CD14-positive monocyte (primary cell): ENCODE measurements around the gene KCTD21. TPM values are rescaled to one million over a fixed set of nuclear protein-coding genes. Genes with fewer than 3 reads are reported as not detected.
"Not testable (repeated sequence)": the region's sequence is repeated elsewhere in the genome, so short reads cannot be mapped to it uniquely, and the experiment has no call there.

Source experiments
- DNase-seq, 3 donors: peaks; one replicate each; pipeline ENCODE4 v3.0.0-alpha.2; 2011 to 2022
- H2AFZ ChIP-seq: 2 replicates; pipeline ENCODE4 v1.6.0; 2012; ENCODE audit warnings: mild to moderate bottlenecking, low read depth, low read length, inconsistent platforms; ENCODE audit not compliant: insufficient read depth, poor library complexity, severe bottlenecking
- H3K27ac ChIP-seq, 2 donors: 1 replicate in 1 of 2; 2 replicates in 1 of 2; pipeline ENCODE4 v1.5.1; 2012 to 2013; ENCODE audit warnings: low read length in 2 of 2, control low read depth in 1 of 2, inconsistent platforms in 1 of 2, low read depth in 1 of 2, mild to moderate bottlenecking in 1 of 2
- H3K27me3 ChIP-seq, 2 donors: one replicate each; pipeline versions ENCODE4 v1.6.0 to v1.6.1; 2011 to 2013; ENCODE audit warnings: low read length in 2 of 2; ENCODE audit not compliant: control insufficient read depth in 2 of 2, insufficient read depth in 2 of 2
- H3K36me3 ChIP-seq, 2 donors: replicated peaks in 1 of 2; 1 replicate in 1 of 2; 2 replicates in 1 of 2; pipeline versions ENCODE4 v1.5.1 to v1.6.1; 2012 to 2013; ENCODE audit warnings: low read length in 2 of 2, control low read depth in 1 of 2, inconsistent platforms in 1 of 2, mild to moderate bottlenecking in 1 of 2; ENCODE audit not compliant: insufficient read depth in 2 of 2, control insufficient read depth in 1 of 2
- H3K4me1 ChIP-seq, 2 donors: 1 replicate in 1 of 2; 2 replicates in 1 of 2; pipeline versions ENCODE4 v1.5.1 to v1.6.1; 2012 to 2013; ENCODE audit warnings: low read length in 2 of 2, control low read depth in 1 of 2, inconsistent platforms in 1 of 2, mild to moderate bottlenecking in 1 of 2, moderate library complexity in 1 of 2; ENCODE audit not compliant: insufficient read depth in 2 of 2, control insufficient read depth in 1 of 2
- H3K4me2 ChIP-seq: replicated peaks from 2 replicates; pipeline ENCODE3; 2012; ENCODE audit warnings: low read length, moderate library complexity, mild to moderate bottlenecking; ENCODE audit not compliant: poor library complexity, severe bottlenecking; ENCODE audit errors: extremely low read depth
- H3K4me3 ChIP-seq, 3 experiments: fragments of 200-600 bp in 1 of 3; sonication (generic) in 1 of 3; replicated peaks in 1 of 3; 1 replicate in 2 of 3; 2 replicates in 1 of 3; pipeline ENCODE4 v1.5.1; 2011 to 2013; ENCODE audit warnings: low read length in 3 of 3, mild to moderate bottlenecking in 3 of 3, control low read depth in 2 of 3, low read depth in 2 of 3, inconsistent platforms in 1 of 3, moderate library complexity in 1 of 3
- H3K79me2 ChIP-seq: 2 replicates; pipeline ENCODE4 v1.6.0; 2012; ENCODE audit warnings: mild to moderate bottlenecking, control low read depth, inconsistent platforms, low read length, moderate library complexity; ENCODE audit not compliant: insufficient read depth
- H3K9ac ChIP-seq: 2 replicates; pipeline ENCODE4 v1.6.0; 2017; ENCODE audit warnings: low read length, mild to moderate bottlenecking; ENCODE audit not compliant: insufficient read depth, poor library complexity, severe bottlenecking
- H3K9me3 ChIP-seq, 2 donors: replicated peaks in 1 of 2; 1 replicate in 1 of 2; 2 replicates in 1 of 2; pipeline versions ENCODE4 v1.5.1 to v1.6.1; 2012 to 2013; ENCODE audit warnings: low read length in 2 of 2, control low read depth in 1 of 2; ENCODE audit not compliant: control insufficient read depth in 1 of 2, insufficient read depth in 1 of 2
- H4K20me1 ChIP-seq: 2 replicates; pipeline ENCODE4 v1.6.0; 2012; ENCODE audit warnings: mild to moderate bottlenecking, low read length, control low read depth, moderate library complexity; ENCODE audit not compliant: insufficient read depth
- H3K27ac Mint-ChIP-seq, 7 donors: one replicate each; pipeline ENCODE4 v1.8.0; 2020; ENCODE audit warnings: mild to moderate bottlenecking in 7 of 7, mixed read lengths in 7 of 7, moderate library complexity in 6 of 7, inconsistent platforms in 2 of 7
- H3K27me3 Mint-ChIP-seq, 3 donors: one replicate each; pipeline ENCODE4 v1.8.0; 2021 to 2022; ENCODE audit warnings: low read depth in 3 of 3, mild to moderate bottlenecking in 3 of 3, mixed read lengths in 3 of 3, moderate library complexity in 3 of 3, inconsistent platforms in 1 of 3
- H3K36me3 Mint-ChIP-seq, 2 donors: one replicate each; pipeline ENCODE4 v1.8.0; 2020; ENCODE audit warnings: mixed read lengths in 2 of 2, inconsistent platforms in 1 of 2, mild to moderate bottlenecking in 1 of 2
- H3K4me1 Mint-ChIP-seq: one replicate; pipeline ENCODE4 v1.8.0; 2020; ENCODE audit warnings: mild to moderate bottlenecking, mixed read lengths
- H3K4me3 Mint-ChIP-seq, 2 donors: one replicate each; pipeline ENCODE4 v1.8.0; 2020; ENCODE audit warnings: mild to moderate bottlenecking in 2 of 2, mixed read lengths in 2 of 2, moderate library complexity in 1 of 2
- H3K9me3 Mint-ChIP-seq, 7 donors: one replicate each; pipeline ENCODE4 v1.8.0; 2020 to 2022; ENCODE audit warnings: mixed read lengths in 7 of 7, mild to moderate bottlenecking in 6 of 7, moderate library complexity in 6 of 7, inconsistent platforms in 2 of 7
- WGBS: methylation state at CpG from one replicate; pipeline ENCODE4 v1.1.5; 2013; ENCODE audit warnings: missing lambda C conversion rate; ENCODE audit not compliant: insufficient coverage; 5-methylcytosine and 5-hydroxymethylcytosine counted together
- intact Hi-C, 2 donors: fragments of 100-400 bp; cut with micrococcal nuclease; formaldehyde crosslinking; loops; one replicate each; pipeline versions ENCODE4 v1.15.0 to v1.15.1; 2023
- polyA plus RNA-seq, 3 donors: library from polyadenylated mRNA; depleted of rRNA in 1 of 3; unstranded in 2 of 3; stranded (reverse) in 1 of 3; fragments of 300-500 nt in 2 of 3; fragments of >200 nt in 1 of 3; fragmentation: Illumina TruSeq in 2 of 3; gene quantifications; 1 replicate in 2 of 3; 2 replicates in 1 of 3; pipeline ENCODE4 v1.2.3, GENCODE V29; 2012 to 2021
- TF ChIP-seq, protein P1 (sequence below): fragments of 200-600 bp; IDR thresholded peaks from one replicate; pipeline ENCODE4 v1.8.0; 2022; ENCODE audit warnings: antibody characterized with exemption, mild to moderate bottlenecking

Gene KCTD21
- polyA plus RNA-seq, 3 donors: 3.2 to 9.2 (median 5.2) TPM

DNA sequence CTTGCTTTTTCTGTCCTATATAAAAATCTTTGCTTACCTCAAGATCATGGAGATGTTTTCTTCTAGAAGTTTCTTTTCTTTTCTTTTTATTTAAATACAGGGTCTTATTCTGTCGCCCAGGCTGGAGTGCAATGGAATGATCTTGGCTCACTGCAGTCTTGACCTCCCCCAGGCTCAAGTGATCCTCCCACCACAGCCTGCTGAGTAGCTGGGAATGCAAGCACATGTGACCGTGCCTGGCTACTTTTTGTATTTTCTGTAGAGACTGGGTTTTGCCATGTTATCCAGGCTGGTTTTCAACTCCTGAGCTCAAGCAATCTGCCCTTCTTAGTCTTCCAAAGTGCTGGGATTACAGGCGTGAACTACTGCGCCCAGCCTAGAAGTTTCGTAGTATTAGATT is 45.6 kb upstream of the KCTD21 start:
- TF ChIP-seq, protein P1, sequence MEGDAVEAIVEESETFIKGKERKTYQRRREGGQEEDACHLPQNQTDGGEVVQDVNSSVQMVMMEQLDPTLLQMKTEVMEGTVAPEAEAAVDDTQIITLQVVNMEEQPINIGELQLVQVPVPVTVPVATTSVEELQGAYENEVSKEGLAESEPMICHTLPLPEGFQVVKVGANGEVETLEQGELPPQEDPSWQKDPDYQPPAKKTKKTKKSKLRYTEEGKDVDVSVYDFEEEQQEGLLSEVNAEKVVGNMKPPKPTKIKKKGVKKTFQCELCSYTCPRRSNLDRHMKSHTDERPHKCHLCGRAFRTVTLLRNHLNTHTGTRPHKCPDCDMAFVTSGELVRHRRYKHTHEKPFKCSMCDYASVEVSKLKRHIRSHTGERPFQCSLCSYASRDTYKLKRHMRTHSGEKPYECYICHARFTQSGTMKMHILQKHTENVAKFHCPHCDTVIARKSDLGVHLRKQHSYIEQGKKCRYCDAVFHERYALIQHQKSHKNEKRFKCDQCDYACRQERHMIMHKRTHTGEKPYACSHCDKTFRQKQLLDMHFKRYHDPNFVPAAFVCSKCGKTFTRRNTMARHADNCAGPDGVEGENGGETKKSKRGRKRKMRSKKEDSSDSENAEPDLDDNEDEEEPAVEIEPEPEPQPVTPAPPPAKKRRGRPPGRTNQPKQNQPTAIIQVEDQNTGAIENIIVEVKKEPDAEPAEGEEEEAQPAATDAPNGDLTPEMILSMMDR: no peak
- no peak overlapping the region for H3K4me2 ChIP-seq
- H3K4me3 ChIP-seq: no peak overlapping the region
- no CpG with 5 or more reads among the region's 5 CpGs for WGBS
- no peaks in the 10 kb centered on the region for H3K27me3 Mint-ChIP-seq
- peaks cover 65% of the 10 kb centered on the region for H4K20me1 ChIP-seq
- intact Hi-C loops: loop anchor here in 1 of 2 donors (5.0 kb wide), 1 partner anchor 328 kb away; no protein-coding TSS in a partner anchor
- peaks cover 0 to 3% (median 2%) of the 10 kb centered on the region in 7 donors for H3K9me3 Mint-ChIP-seq
- peaks cover 11 to 32% of the 10 kb centered on the region in 2 donors for H3K36me3 ChIP-seq
- peaks cover 12% of the 10 kb centered on the region for H3K79me2 ChIP-seq
- H3K4me3 Mint-ChIP-seq: no peak overlapping the region
- H2AFZ ChIP-seq: no peak overlapping the region
- H3K9ac ChIP-seq: no peak overlapping the region
- no peaks in the 10 kb centered on the region for H3K27me3 ChIP-seq
- H3K4me1 ChIP-seq: peaks cover 0 to 4% of the 10 kb centered on the region in 2 donors
- peak overlapping the region in 5 of 7 donors; percentile 7 to 60 (median 44) for H3K27ac Mint-ChIP-seq
- H3K36me3 Mint-ChIP-seq: peaks cover 48 to 49% of the 10 kb centered on the region in 2 donors
- H3K4me1 Mint-ChIP-seq: peaks cover 28% of the 10 kb centered on the region
- H3K27ac ChIP-seq: no peak overlapping the region
- DNase-seq: no peak
- no peaks in the 10 kb centered on the region for H3K9me3 ChIP-seq

DNA sequence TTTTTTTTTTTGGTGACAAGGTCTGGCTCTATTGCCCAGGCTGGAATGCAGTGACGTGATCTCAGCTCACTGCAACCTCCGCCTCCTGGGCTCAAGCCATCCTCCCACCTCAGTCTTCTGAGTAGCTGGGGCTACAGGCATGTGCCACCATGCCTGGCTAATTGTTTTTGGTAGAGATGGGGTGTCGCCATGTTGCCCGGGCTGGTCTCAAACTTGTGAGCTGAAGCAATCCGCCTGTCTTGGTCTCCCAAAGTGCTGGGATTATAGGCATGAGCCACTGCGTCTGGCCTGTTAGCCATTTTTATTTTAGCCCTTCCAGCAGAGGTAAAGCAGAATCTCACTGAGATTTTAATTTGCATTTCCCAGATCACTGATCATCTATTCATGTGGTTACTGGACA is 44.6 kb upstream of the KCTD21 start:
- DNase-seq: not testable (repeated sequence)

More for the DNA sequence above, 44.6 kb upstream of the KCTD21 start:
- WGBS: 100% methylated on average over 4 of the region's 6 CpGs
- Histone ChIP-seq H3K36me3 (peaks cover 11 to 30% of the 10 kb centered on the region in 2 donors), H4K20me1 (peaks cover 65% of the 10 kb centered on the region), H3K79me2 (peaks cover 18% of the 10 kb centered on the region)
- Mint-ChIP-seq H3K4me1 (peaks cover 32% of the 10 kb centered on the region), H3K36me3 (peaks cover 48 to 52% of the 10 kb centered on the region in 2 donors)
- intact Hi-C loops: loop anchor here in 1 of 2 donors (5.0 kb wide), 1 partner anchor 329 kb away; no protein-coding TSS in a partner anchor
- not testable (repeated sequence) for H3K4me3 ChIP-seq, H3K9me3 ChIP-seq, H3K27ac Mint-ChIP-seq, H3K4me2 ChIP-seq, H3K27ac ChIP-seq, H3K4me3 Mint-ChIP-seq, H3K4me1 ChIP-seq, H2AFZ ChIP-seq, H3K27me3 Mint-ChIP-seq, H3K9me3 Mint-ChIP-seq, H3K27me3 ChIP-seq, H3K9ac ChIP-seq
